B cell (primary cell): ENCODE measurements around the gene NPAT. TPM values are rescaled to one million over a fixed set of nuclear protein-coding genes. Genes with fewer than 3 reads are reported as not detected.

Experiments used
- ATAC-seq: fragments of 200-7000 bp; cut with Tn5 transposase; one replicate; pipeline ENCODE4 v1.10.0; 2021; ENCODE audit warnings: low read depth, mild to moderate bottlenecking, moderate number of reproducible peaks, moderate library complexity
- CTCF ChIA-PET: fragments of 350-600 bp; sonication (Branson Sonifier 250); formaldehyde crosslinking; loops from one replicate; lab custom pipeline; 2021; ENCODE audit warnings: antibody characterized with exemption, inconsistent platforms; lab: Charles Lee
- POLR2A ChIA-PET: fragments of 350-600 bp; sonication (Branson Sonifier 250); formaldehyde crosslinking; loops from one replicate; lab custom pipeline; 2021; ENCODE audit warnings: antibody characterized with exemption; lab: Charles Lee
- DNase-seq: peaks from one replicate; pipeline ENCODE4 v3.0.0; 2013
- H2AFZ ChIP-seq: 2 replicates; pipeline ENCODE4 v1.6.1; 2012; ENCODE audit warnings: mild to moderate bottlenecking, low read depth, low read length; ENCODE audit not compliant: insufficient read depth, poor library complexity, severe bottlenecking
- H3K27ac ChIP-seq, 2 donors: 1 replicate in 1 of 2; 2 replicates in 1 of 2; pipeline ENCODE4 v1.5.1; 2012 to 2013; ENCODE audit warnings: low read length in 2 of 2, mild to moderate bottlenecking in 2 of 2, moderate library complexity in 1 of 2
- H3K27me3 ChIP-seq, 4 experiments: fragments of 200-600 bp in 1 of 4; sonication (generic) in 1 of 4; replicated peaks in 1 of 4; 1 replicate in 2 of 4; 2 replicates in 2 of 4; pipeline versions ENCODE4 v1.6.1 to v1.7.0; 2013 to 2016; ENCODE audit warnings: low read length in 3 of 4, mild to moderate bottlenecking in 2 of 4, mixed read lengths in 1 of 4, moderate library complexity in 1 of 4; ENCODE audit not compliant: insufficient read depth in 4 of 4, control insufficient read depth in 3 of 4; ENCODE audit errors: control extremely low read depth in 1 of 4
- H3K36me3 ChIP-seq, 2 experiments: replicated peaks in 1 of 2; 1 replicate in 1 of 2; 2 replicates in 1 of 2; pipeline versions ENCODE4 v1.6.1 to v1.7.1; 2013; ENCODE audit warnings: low read length in 1 of 2; ENCODE audit not compliant: insufficient read depth in 2 of 2, control insufficient read depth in 1 of 2; ENCODE audit errors: control extremely low read depth in 1 of 2, extremely low read depth in 1 of 2
- H3K4me1 ChIP-seq, 2 donors: fragments of 200-600 bp in 1 of 2; sonication (generic) in 1 of 2; 1 replicate in 1 of 2; 2 replicates in 1 of 2; pipeline versions ENCODE4 v1.5.1 to v1.6.1; 2013 to 2017; ENCODE audit warnings: low read length in 2 of 2; ENCODE audit not compliant: control insufficient read depth in 2 of 2, insufficient read depth in 2 of 2
- H3K4me2 ChIP-seq: replicated peaks from 2 replicates; pipeline ENCODE3; 2012; ENCODE audit warnings: mild to moderate bottlenecking, low read depth, low read length; ENCODE audit not compliant: poor library complexity, severe bottlenecking
- H3K4me3 ChIP-seq, 5 experiments: fragments of 200-600 bp in 1 of 5; sonication (generic) in 1 of 5; 1 replicate in 3 of 5; 2 replicates in 2 of 5; pipeline versions ENCODE4 v1.5.1 to v1.7.0; 2011 to 2016; ENCODE audit warnings: low read length in 4 of 5, mild to moderate bottlenecking in 4 of 5, low read depth in 2 of 5, control low read depth in 1 of 5, moderate library complexity in 1 of 5; ENCODE audit not compliant: insufficient read depth in 1 of 5; ENCODE audit errors: control extremely low read depth in 1 of 5, extremely low read depth in 1 of 5
- H3K79me2 ChIP-seq: fragments of 200-600 bp; sonication (generic); one replicate; pipeline ENCODE4 v1.6.0; 2016; ENCODE audit warnings: low read length; ENCODE audit not compliant: control insufficient read depth, insufficient read depth
- H3K9ac ChIP-seq: fragments of 200-600 bp; sonication (generic); 2 replicates; pipeline ENCODE4 v1.6.1; 2017; ENCODE audit warnings: mild to moderate bottlenecking, low read length, moderate library complexity
- H3K9me3 ChIP-seq, 3 donors: one replicate each; pipeline versions ENCODE4 v1.6.1 to v1.7.1; 2013; ENCODE audit warnings: low read length in 2 of 3; ENCODE audit not compliant: control insufficient read depth in 2 of 3, insufficient read depth in 1 of 3; ENCODE audit errors: control extremely low read depth in 1 of 3
- H4K20me1 ChIP-seq: 2 replicates; pipeline ENCODE4 v1.6.0; 2012; ENCODE audit warnings: mild to moderate bottlenecking, low read length; ENCODE audit not compliant: insufficient read depth, control insufficient read depth, poor library complexity, severe bottlenecking
- H3K27ac Mint-ChIP-seq: one replicate; pipeline ENCODE4 v1.8.0; 2021; ENCODE audit warnings: mixed read lengths
- H3K27me3 Mint-ChIP-seq: one replicate; pipeline ENCODE4 v1.8.0; 2021; ENCODE audit warnings: mixed read lengths
- H3K4me1 Mint-ChIP-seq: one replicate; pipeline ENCODE4 v1.8.0; 2021; ENCODE audit warnings: mixed read lengths
- H3K4me3 Mint-ChIP-seq: one replicate; pipeline ENCODE4 v1.8.0; 2021; ENCODE audit warnings: mixed read lengths
- H3K9me3 Mint-ChIP-seq: one replicate; pipeline ENCODE4 v1.8.0; 2022; ENCODE audit warnings: mixed read lengths; ENCODE audit not compliant: insufficient read depth
- EZH2 ChIP-seq: IDR thresholded peaks from 2 replicates; pipeline ENCODE4 v1.6.1; 2012; ENCODE audit warnings: borderline replicate concordance, low read depth, mild to moderate bottlenecking, moderate library complexity, low read length; ENCODE audit not compliant: insufficient read depth, poor library complexity, severe bottlenecking
- WGBS: methylation state at CpG from one replicate; pipeline ENCODE4 v1.1.5; 2013; ENCODE audit warnings: missing lambda C conversion rate; ENCODE audit not compliant: insufficient coverage; 5-methylcytosine and 5-hydroxymethylcytosine counted together
- intact Hi-C: fragments of 100-400 bp; cut with micrococcal nuclease; formaldehyde crosslinking; loops from one replicate; pipeline ENCODE4 v1.10.0; 2022
- polyA plus RNA-seq: library from polyadenylated mRNA; depleted of rRNA; stranded (reverse); fragments of >200 nt; gene quantifications from 2 replicates; pipeline ENCODE4 v1.2.3, GENCODE V29; 2012
- total RNA-seq, 2 donors: library from RNA; stranded (reverse); fragments of 120-200 nt in 1 of 2; gene quantifications; 1 replicate in 1 of 2; 2 replicates in 1 of 2; pipeline versions ENCODE4 v1.2.3 to v1.2.4, GENCODE V29; 2013 to 2022
- TF ChIP-seq, protein P1 (sequence below): fragments of 200-600 bp; IDR thresholded peaks from one replicate; pipeline ENCODE4 v1.8.0; 2022; ENCODE audit warnings: antibody characterized with exemption, mild to moderate bottlenecking

NPAT gene
- total and polyA plus RNA-seq, 2 donors (not counting 1 experiment from before 2014, with no cell fraction given), result 8.8 to 51.7 TPM

DNA sequence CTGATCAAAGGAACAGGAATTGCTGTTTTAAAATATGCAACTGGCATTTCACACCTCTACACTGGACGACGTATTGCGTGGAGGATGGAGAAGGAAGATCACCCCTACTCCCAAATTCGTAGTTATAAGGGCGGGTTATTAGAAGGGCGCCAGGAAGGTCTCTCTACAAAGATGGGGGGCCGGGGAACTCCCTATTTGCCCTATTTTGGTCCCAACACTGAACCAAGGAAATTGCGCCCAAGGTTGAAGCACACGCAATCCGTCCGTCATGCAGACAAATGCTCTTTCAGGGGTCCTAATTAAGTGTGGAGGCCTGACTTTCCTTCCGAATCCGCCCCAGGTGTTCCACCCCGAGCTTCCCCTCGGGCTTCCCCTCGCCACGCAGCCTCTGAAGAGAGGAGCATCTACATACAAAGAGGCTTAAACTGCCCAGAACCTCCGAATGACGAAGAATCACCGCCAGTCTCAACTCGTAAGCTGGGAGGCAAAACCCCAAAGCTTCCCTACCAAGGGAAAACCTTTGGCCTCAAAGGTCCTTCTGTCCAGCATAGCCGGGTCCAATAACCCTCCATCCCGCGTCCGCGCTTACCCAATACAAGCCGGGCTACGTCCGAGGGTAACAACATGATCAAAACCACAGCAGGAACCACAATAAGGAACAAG lies 396 bp downstream of the NPAT start:
- H3K27ac ChIP-seq, result peak overlapping the region; percentile 98 to 99
- Mint-ChIP-seq H3K27ac (no peak overlapping the region), H3K4me3 (no peak overlapping the region), H3K4me1 (peaks cover 64% of the 10 kb centered on the region), H3K9me3 (no peaks in the 10 kb centered on the region), H3K27me3 (no peaks in the 10 kb centered on the region)
- H3K36me3 ChIP-seq, result peaks cover 0 to 21% of the 10 kb centered on the region in 2 experiments
- ATAC-seq (peak; percentile 1), DNase-seq (no peak)
- ChIA-PET POLR2A (interaction anchor here (0.5 to 3.3 kb wide), 9 partner anchors 15 to 295 kb away, joined by 3 to 46 read pairs (median 4); no protein-coding TSS in a partner anchor), CTCF (interaction anchor here (0.9 to 4.9 kb wide), 7 partner anchors 16 to 213 kb away, joined by 3 to 46 read pairs (median 6); partner anchors contain the start of gene CUL5)
- H3K9me3 ChIP-seq, result no peaks in the 10 kb centered on the region
- intact Hi-C loops, result loop anchor here (1.0 to 10.0 kb wide), 9 partner anchors 35 to 765 kb away; partner anchors contain the start of genes ACAT1, C11orf65, CUL5 and CWF19L2
- H3K9ac ChIP-seq, result peak overlapping the region; percentile 99
- peaks cover 24% of the 10 kb centered on the region for H4K20me1 ChIP-seq
- H3K27me3 ChIP-seq, result no peaks in the 10 kb centered on the region
- peak overlapping the region; percentile 83 for H3K4me2 ChIP-seq
- peak overlapping the region; percentile 74 for H2AFZ ChIP-seq
- peaks cover 56 to 59% of the 10 kb centered on the region in 2 donors for H3K4me1 ChIP-seq
- TF ChIP-seq, protein P1, sequence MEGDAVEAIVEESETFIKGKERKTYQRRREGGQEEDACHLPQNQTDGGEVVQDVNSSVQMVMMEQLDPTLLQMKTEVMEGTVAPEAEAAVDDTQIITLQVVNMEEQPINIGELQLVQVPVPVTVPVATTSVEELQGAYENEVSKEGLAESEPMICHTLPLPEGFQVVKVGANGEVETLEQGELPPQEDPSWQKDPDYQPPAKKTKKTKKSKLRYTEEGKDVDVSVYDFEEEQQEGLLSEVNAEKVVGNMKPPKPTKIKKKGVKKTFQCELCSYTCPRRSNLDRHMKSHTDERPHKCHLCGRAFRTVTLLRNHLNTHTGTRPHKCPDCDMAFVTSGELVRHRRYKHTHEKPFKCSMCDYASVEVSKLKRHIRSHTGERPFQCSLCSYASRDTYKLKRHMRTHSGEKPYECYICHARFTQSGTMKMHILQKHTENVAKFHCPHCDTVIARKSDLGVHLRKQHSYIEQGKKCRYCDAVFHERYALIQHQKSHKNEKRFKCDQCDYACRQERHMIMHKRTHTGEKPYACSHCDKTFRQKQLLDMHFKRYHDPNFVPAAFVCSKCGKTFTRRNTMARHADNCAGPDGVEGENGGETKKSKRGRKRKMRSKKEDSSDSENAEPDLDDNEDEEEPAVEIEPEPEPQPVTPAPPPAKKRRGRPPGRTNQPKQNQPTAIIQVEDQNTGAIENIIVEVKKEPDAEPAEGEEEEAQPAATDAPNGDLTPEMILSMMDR, result no peak
- TF ChIP-seq EZH2, result no peak
- H3K79me2 ChIP-seq, result peaks cover 90% of the 10 kb centered on the region
- under 1% methylated on average over 24 of the region's 29 CpGs for WGBS
- H3K4me3 ChIP-seq, result peak overlapping the region; percentile 96 to 99 (median 97)

DNA sequence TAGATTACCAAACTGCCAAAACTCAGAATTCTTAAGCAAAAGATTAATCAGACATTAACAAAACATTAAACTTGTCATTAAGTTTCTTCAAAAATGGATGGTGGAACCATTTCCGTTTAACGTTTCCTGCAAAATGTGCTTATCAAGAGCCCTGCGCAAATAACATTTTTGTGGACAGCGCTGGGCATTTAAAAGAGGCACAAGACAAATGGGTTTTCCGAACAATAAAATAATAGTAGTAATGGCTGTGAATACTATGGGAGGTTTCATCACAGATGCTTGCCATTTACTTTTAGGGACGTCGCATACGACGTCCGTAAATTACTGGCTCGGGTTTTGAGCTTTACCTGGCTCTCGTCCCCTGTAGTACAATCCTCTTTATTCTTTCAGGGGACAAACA lies 1.1 kb downstream of the NPAT start:
- peak overlapping the region; percentile 74 for H2AFZ ChIP-seq
- peak overlapping the region; percentile 98 to 99 for H3K27ac ChIP-seq
- WGBS, result 0% methylated on average over 4 of the region's 12 CpGs
- H3K4me1 Mint-ChIP-seq, result peaks cover 63% of the 10 kb centered on the region
- no peaks in the 10 kb centered on the region for H3K27me3 ChIP-seq
- peaks cover 0 to 19% of the 10 kb centered on the region in 2 experiments for H3K36me3 ChIP-seq
- H3K9ac ChIP-seq, result peak overlapping the region; percentile 99
- H3K4me3 Mint-ChIP-seq, result no peak overlapping the region
- peaks cover 52 to 59% of the 10 kb centered on the region in 2 donors for H3K4me1 ChIP-seq
- ChIA-PET CTCF (interaction anchor here (0.9 to 4.9 kb wide), 3 partner anchors 16 to 212 kb away, joined by 3 to 46 read pairs (median 7); partner anchors contain the start of gene CUL5), POLR2A (interaction anchor here (1.9 to 3.3 kb wide), 2 partner anchors 15 to 18 kb away, joined by 8 to 46 read pairs; no protein-coding TSS in a partner anchor)
- no peaks in the 10 kb centered on the region for H3K9me3 Mint-ChIP-seq
- TF ChIP-seq, protein P1, result no peak
- no peak for TF ChIP-seq EZH2
- peak overlapping the region; percentile 83 for H3K4me2 ChIP-seq
- peak overlapping the region; percentile 96 to 99 (median 97) for H3K4me3 ChIP-seq
- peaks cover 90% of the 10 kb centered on the region for H3K79me2 ChIP-seq
- ATAC-seq (no peak), DNase-seq (no peak)
- H4K20me1 ChIP-seq, result peaks cover 24% of the 10 kb centered on the region
- no peaks in the 10 kb centered on the region for H3K27me3 Mint-ChIP-seq
- intact Hi-C loops, result loop anchor here (5.0 to 10.0 kb wide), 3 partner anchors 36 to 294 kb away; partner anchors contain the start of genes POGLUT3 and RAB39A
- H3K9me3 ChIP-seq, result no peaks in the 10 kb centered on the region
- peak overlapping the region; percentile 0 for H3K27ac Mint-ChIP-seq
